H1 (cell line): ENCODE data around the gene HINT1. TPM values are rescaled to one million over a fixed set of nuclear protein-coding genes. Genes with fewer than 3 reads are reported as not detected.

Experiments used
- ASH2L ChIP-seq: fragments of 200-600, 300-600 bp; sonication (generic); IDR thresholded peaks from one replicate; pipeline ENCODE4 v1.7.1; 2017; ENCODE audit warnings: low read length
- BCL11A ChIP-seq, 2 experiments: IDR thresholded peaks; one replicate each; pipeline ENCODE4 v1.6.1; 2011; ENCODE audit warnings: low read depth in 2 of 2, low read length in 2 of 2, mild to moderate bottlenecking in 2 of 2
- CEBPB ChIP-seq: IDR thresholded peaks from 2 replicates; pipeline ENCODE4 v1.6.1; 2012; ENCODE audit warnings: low read depth, low read length
- EGR1 ChIP-seq: IDR thresholded peaks from 2 replicates; pipeline ENCODE4 v1.6.1; 2011; ENCODE audit warnings: low read depth, low read length, borderline replicate concordance
- KDM1A ChIP-seq: fragments of 200-600, 300-600 bp; sonication (generic); IDR thresholded peaks from 2 replicates; pipeline ENCODE4 v1.7.1; 2016; ENCODE audit warnings: mild to moderate bottlenecking, low read length, borderline replicate concordance
- MAFK ChIP-seq: IDR thresholded peaks from 2 replicates; pipeline ENCODE4 v1.6.1; 2012; ENCODE audit warnings: low read depth, mild to moderate bottlenecking, improper control_type of control experiment, low read length
- NRF1 ChIP-seq: IDR thresholded peaks from 2 replicates; pipeline ENCODE4 v1.6.1; 2011; ENCODE audit warnings: mild to moderate bottlenecking, low read depth, low read length, improper control_type of control experiment
- SP4 ChIP-seq: IDR thresholded peaks from 2 replicates; pipeline ENCODE4 v1.6.1; 2012; ENCODE audit warnings: low read length, inconsistent platforms
- TAF1 ChIP-seq: IDR thresholded peaks from 2 replicates; pipeline ENCODE4 v1.6.1; 2011; ENCODE audit warnings: mild to moderate bottlenecking, low read depth, low read length
- polyA plus RNA-seq, 7 experiments: library from polyadenylated mRNA; depleted of rRNA in 3 of 7; stranded (reverse) in 5 of 7; unstranded in 2 of 7; fragments of >200 nt in 5 of 7; fragments of 200-250 nt in 2 of 7; gene quantifications; 1 replicate in 5 of 7; 2 replicates in 1 of 7; 4 replicates in 1 of 7; pipeline versions ENCODE4 v1.2.1 to v1.2.3, GENCODE V29; 2011 to 2013; ENCODE audit warnings: missing spikeins in 2 of 7, mixed read lengths in 2 of 7
- total RNA-seq: library from RNA; stranded (reverse); fragmentation: NEBNext Ultra II Directional; extraction: Animal tissue kit (Norgen Biotek cat#: 25700); gene quantifications from 2 replicates; pipeline ENCODE4 v1.2.1, GENCODE V29; 2021
- TF ChIP-seq, protein P1 (sequence below): fragments of 300-600 bp; sonication (generic); IDR thresholded peaks from 2 replicates; pipeline ENCODE4 v1.7.1; 2012; ENCODE audit warnings: low read length, moderate library complexity, mild to moderate bottlenecking, inconsistent platforms; ENCODE audit not compliant: insufficient replicate concordance
- TF ChIP-seq, protein P2 (sequence below): IDR thresholded peaks from 2 replicates; pipeline ENCODE4 v1.6.1; 2012; ENCODE audit warnings: inconsistent platforms

HINT1 gene
- total and polyA plus RNA-seq, 2 of the 8 experiments (the other 6 are each of a cell fraction or from before 2014, with no cell fraction given), result 230 to 479 TPM

DNA sequence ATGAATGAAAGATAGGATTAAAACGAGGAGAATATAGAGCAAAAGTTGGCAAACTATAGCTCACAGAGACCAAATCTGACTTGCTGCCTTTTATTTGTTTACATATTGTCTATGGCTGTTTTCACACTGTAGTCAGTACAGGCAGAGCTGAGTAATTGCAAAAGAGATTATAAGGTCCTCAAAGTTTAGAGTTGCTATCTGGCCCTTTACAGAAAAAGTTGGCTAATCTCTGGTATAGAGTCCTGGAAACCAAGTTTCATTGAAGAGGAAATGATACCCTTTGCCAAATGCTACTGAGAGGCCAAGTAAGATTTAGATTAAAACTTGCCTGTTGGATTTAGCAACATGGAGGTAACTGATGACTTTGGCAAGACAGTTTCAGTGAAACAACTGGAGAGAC is 41.7 kb upstream of the HINT1 start (continued):
- TF ChIP-seq, protein P1, sequence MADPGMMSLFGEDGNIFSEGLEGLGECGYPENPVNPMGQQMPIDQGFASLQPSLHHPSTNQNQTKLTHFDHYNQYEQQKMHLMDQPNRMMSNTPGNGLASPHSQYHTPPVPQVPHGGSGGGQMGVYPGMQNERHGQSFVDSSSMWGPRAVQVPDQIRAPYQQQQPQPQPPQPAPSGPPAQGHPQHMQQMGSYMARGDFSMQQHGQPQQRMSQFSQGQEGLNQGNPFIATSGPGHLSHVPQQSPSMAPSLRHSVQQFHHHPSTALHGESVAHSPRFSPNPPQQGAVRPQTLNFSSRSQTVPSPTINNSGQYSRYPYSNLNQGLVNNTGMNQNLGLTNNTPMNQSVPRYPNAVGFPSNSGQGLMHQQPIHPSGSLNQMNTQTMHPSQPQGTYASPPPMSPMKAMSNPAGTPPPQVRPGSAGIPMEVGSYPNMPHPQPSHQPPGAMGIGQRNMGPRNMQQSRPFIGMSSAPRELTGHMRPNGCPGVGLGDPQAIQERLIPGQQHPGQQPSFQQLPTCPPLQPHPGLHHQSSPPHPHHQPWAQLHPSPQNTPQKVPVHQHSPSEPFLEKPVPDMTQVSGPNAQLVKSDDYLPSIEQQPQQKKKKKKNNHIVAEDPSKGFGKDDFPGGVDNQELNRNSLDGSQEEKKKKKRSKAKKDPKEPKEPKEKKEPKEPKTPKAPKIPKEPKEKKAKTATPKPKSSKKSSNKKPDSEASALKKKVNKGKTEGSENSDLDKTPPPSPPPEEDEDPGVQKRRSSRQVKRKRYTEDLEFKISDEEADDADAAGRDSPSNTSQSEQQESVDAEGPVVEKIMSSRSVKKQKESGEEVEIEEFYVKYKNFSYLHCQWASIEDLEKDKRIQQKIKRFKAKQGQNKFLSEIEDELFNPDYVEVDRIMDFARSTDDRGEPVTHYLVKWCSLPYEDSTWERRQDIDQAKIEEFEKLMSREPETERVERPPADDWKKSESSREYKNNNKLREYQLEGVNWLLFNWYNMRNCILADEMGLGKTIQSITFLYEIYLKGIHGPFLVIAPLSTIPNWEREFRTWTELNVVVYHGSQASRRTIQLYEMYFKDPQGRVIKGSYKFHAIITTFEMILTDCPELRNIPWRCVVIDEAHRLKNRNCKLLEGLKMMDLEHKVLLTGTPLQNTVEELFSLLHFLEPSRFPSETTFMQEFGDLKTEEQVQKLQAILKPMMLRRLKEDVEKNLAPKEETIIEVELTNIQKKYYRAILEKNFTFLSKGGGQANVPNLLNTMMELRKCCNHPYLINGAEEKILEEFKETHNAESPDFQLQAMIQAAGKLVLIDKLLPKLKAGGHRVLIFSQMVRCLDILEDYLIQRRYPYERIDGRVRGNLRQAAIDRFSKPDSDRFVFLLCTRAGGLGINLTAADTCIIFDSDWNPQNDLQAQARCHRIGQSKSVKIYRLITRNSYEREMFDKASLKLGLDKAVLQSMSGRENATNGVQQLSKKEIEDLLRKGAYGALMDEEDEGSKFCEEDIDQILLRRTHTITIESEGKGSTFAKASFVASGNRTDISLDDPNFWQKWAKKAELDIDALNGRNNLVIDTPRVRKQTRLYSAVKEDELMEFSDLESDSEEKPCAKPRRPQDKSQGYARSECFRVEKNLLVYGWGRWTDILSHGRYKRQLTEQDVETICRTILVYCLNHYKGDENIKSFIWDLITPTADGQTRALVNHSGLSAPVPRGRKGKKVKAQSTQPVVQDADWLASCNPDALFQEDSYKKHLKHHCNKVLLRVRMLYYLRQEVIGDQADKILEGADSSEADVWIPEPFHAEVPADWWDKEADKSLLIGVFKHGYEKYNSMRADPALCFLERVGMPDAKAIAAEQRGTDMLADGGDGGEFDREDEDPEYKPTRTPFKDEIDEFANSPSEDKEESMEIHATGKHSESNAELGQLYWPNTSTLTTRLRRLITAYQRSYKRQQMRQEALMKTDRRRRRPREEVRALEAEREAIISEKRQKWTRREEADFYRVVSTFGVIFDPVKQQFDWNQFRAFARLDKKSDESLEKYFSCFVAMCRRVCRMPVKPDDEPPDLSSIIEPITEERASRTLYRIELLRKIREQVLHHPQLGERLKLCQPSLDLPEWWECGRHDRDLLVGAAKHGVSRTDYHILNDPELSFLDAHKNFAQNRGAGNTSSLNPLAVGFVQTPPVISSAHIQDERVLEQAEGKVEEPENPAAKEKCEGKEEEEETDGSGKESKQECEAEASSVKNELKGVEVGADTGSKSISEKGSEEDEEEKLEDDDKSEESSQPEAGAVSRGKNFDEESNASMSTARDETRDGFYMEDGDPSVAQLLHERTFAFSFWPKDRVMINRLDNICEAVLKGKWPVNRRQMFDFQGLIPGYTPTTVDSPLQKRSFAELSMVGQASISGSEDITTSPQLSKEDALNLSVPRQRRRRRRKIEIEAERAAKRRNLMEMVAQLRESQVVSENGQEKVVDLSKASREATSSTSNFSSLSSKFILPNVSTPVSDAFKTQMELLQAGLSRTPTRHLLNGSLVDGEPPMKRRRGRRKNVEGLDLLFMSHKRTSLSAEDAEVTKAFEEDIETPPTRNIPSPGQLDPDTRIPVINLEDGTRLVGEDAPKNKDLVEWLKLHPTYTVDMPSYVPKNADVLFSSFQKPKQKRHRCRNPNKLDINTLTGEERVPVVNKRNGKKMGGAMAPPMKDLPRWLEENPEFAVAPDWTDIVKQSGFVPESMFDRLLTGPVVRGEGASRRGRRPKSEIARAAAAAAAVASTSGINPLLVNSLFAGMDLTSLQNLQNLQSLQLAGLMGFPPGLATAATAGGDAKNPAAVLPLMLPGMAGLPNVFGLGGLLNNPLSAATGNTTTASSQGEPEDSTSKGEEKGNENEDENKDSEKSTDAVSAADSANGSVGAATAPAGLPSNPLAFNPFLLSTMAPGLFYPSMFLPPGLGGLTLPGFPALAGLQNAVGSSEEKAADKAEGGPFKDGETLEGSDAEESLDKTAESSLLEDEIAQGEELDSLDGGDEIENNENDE, result no peak
- TF ChIP-seq SP4, result no peak
- no peak for TF ChIP-seq CEBPB
- no peak for TF ChIP-seq BCL11A (IDR thresholded peaks at IDR 0.05; ENCODE audit: low read depth in 2 of 2, low read length in 2 of 2)
- no peak for TF ChIP-seq ASH2L
- TF ChIP-seq EGR1, result no peak
- no peak for TF ChIP-seq MAFK
- TF ChIP-seq, protein P2, sequence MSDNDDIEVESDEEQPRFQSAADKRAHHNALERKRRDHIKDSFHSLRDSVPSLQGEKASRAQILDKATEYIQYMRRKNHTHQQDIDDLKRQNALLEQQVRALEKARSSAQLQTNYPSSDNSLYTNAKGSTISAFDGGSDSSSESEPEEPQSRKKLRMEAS, result no peak
- TF ChIP-seq TAF1, result no peak
- no peak for TF ChIP-seq NRF1
- TF ChIP-seq KDM1A, result no peak
- TF ChIP-seq, all 59 proteins: peak for 0
